GM23338 (cell line): ENCODE results near the gene EXOC3L1. TPM values are rescaled to one million over a fixed set of nuclear protein-coding genes. Genes with fewer than 3 reads are reported as not detected.

Experiments used
- ATAC-seq: fragments of 200-7000 bp; cut with Tn5 transposase; 3 replicates; pipeline ENCODE4 v1.9.1; 2020
- DNase-seq: peaks from one replicate; pipeline ENCODE4 v3.0.0-alpha.2; 2015; ENCODE audit warnings: low spot score
- H2AFZ ChIP-seq: fragments of 200-600 bp; sonication (generic); 2 replicates; pipeline ENCODE4 v1.8.0; 2016; ENCODE audit warnings: antibody characterized with exemption, mild to moderate bottlenecking, moderate library complexity
- H3F3A ChIP-seq: fragments of 200-600 bp; sonication (generic); replicated peaks from 2 replicates; pipeline ENCODE4 v1.8.0; 2017; ENCODE audit warnings: antibody characterized with exemption, mixed run types, low read depth
- H3K27ac ChIP-seq: fragments of 200-600 bp; sonication (generic); 2 replicates; pipeline ENCODE4 v1.6.1; 2016; ENCODE audit warnings: low read depth
- H3K27me3 ChIP-seq: fragments of 200-600 bp; sonication (generic); 2 replicates; pipeline ENCODE4 v1.8.0; 2016; ENCODE audit warnings: mild to moderate bottlenecking, mixed run types, moderate library complexity; ENCODE audit not compliant: insufficient read depth
- H3K36me3 ChIP-seq: fragments of 200-600 bp; sonication (generic); 2 replicates; pipeline ENCODE4 v1.8.0; 2016; ENCODE audit warnings: mild to moderate bottlenecking; ENCODE audit not compliant: insufficient read depth
- H3K4me1 ChIP-seq: fragments of 200-600 bp; sonication (generic); 2 replicates; pipeline ENCODE4 v1.8.0; 2016; ENCODE audit warnings: mild to moderate bottlenecking, moderate library complexity; ENCODE audit not compliant: insufficient read depth
- H3K4me2 ChIP-seq: fragments of 200-600 bp; sonication (generic); 2 replicates; pipeline ENCODE4 v1.7.1; 2017; ENCODE audit warnings: mixed run types
- H3K4me3 ChIP-seq: fragments of 200-600 bp; sonication (generic); 2 replicates; pipeline ENCODE4 v1.6.1; 2016; ENCODE audit warnings: mixed run types
- H3K79me2 ChIP-seq: fragments of 200-600 bp; sonication (generic); replicated peaks from 2 replicates; pipeline ENCODE4 v1.8.0; 2017; ENCODE audit warnings: mild to moderate bottlenecking; ENCODE audit not compliant: insufficient read depth
- H3K9me2 ChIP-seq: fragments of 200-600 bp; sonication (generic); 2 replicates; pipeline ENCODE4 v1.8.0; 2017; ENCODE audit not compliant: insufficient read depth
- H4K20me1 ChIP-seq: fragments of 200-600 bp; sonication (generic); replicated peaks from 2 replicates; pipeline ENCODE4 v1.8.0; 2017; ENCODE audit warnings: mild to moderate bottlenecking; ENCODE audit not compliant: insufficient read depth
- H3K27ac Mint-ChIP-seq: 2 replicates; pipeline ENCODE4 v1.8.0; 2020; ENCODE audit warnings: inconsistent platforms, mild to moderate bottlenecking, moderate library complexity, mixed read lengths
- H3K27me3 Mint-ChIP-seq: 3 replicates; pipeline ENCODE4 v1.8.0; 2022; ENCODE audit warnings: low read depth, mild to moderate bottlenecking, moderate library complexity, mixed read lengths, inconsistent platforms; ENCODE audit not compliant: insufficient read depth, poor library complexity
- H3K36me3 Mint-ChIP-seq: 3 replicates; pipeline ENCODE4 v1.8.0; 2021; ENCODE audit warnings: low read depth, mild to moderate bottlenecking, inconsistent platforms, moderate library complexity, mixed read lengths
- H3K4me1 Mint-ChIP-seq: 3 replicates; pipeline ENCODE4 v1.8.0; 2020; ENCODE audit warnings: mild to moderate bottlenecking, inconsistent platforms, mixed read lengths
- H3K4me3 Mint-ChIP-seq: 3 replicates; pipeline ENCODE4 v1.8.0; 2021; ENCODE audit warnings: moderate library complexity, mild to moderate bottlenecking, inconsistent platforms, mixed read lengths
- H3K9me3 Mint-ChIP-seq: 3 replicates; pipeline ENCODE4 v1.8.0; 2020; ENCODE audit warnings: moderate library complexity, mild to moderate bottlenecking, inconsistent platforms, mixed read lengths
- CREB1 ChIP-seq: fragments of 250-450 bp; sonication (Bioruptor Pico); IDR thresholded peaks from 2 replicates; pipeline ENCODE4 v1.5.0; 2020; ENCODE audit warnings: low read depth, mild to moderate bottlenecking, moderate library complexity
- EZH2 ChIP-seq: fragments of 200-600 bp; sonication (generic); IDR thresholded peaks from one replicate; pipeline ENCODE4 v1.8.0; 2017; ENCODE audit warnings: antibody characterized with exemption, mild to moderate bottlenecking, low read depth; ENCODE audit not compliant: unreplicated experiment
- EZH2phosphoT487 ChIP-seq: fragments of 200-600 bp; sonication (generic); IDR thresholded peaks from one replicate; pipeline ENCODE4 v1.8.1; 2018; ENCODE audit warnings: antibody characterized with exemption; ENCODE audit not compliant: unreplicated experiment
- JUNB ChIP-seq: IDR thresholded peaks from one replicate; pipeline ENCODE4 v1.6.1; 2016; ENCODE audit warnings: antibody characterized with exemption; ENCODE audit not compliant: unreplicated experiment
- NANOG ChIP-seq: IDR thresholded peaks from 2 replicates; pipeline ENCODE4 v1.6.1; 2016; ENCODE audit warnings: antibody characterized with exemption, borderline replicate concordance
- POLR2AphosphoS5 ChIP-seq: IDR thresholded peaks from 2 replicates; pipeline ENCODE4 v1.6.1; 2016; ENCODE audit warnings: antibody characterized with exemption, low read depth
- STAT1 ChIP-seq: IDR thresholded peaks from one replicate; pipeline ENCODE4 v1.6.1; 2016; ENCODE audit warnings: antibody characterized with exemption; ENCODE audit not compliant: unreplicated experiment
- ZNF114 ChIP-seq: fragments of 250-450 bp; sonication (Bioruptor Pico); IDR thresholded peaks from 2 replicates; pipeline ENCODE4 v1.5.0; 2020; ENCODE audit warnings: mild to moderate bottlenecking, moderate library complexity
- ZNF331 ChIP-seq: fragments of 250-450 bp; sonication (Bioruptor Pico); IDR thresholded peaks from 2 replicates; pipeline ENCODE4 v1.5.0; 2020; ENCODE audit warnings: low read depth, mild to moderate bottlenecking, moderate library complexity
- ZNF462 ChIP-seq: fragments of 250-450 bp; sonication (Bioruptor Pico); IDR thresholded peaks from 2 replicates; pipeline ENCODE4 v1.5.0; 2020; ENCODE audit warnings: mild to moderate bottlenecking, moderate library complexity
- polyA plus RNA-seq: library from polyadenylated mRNA; unstranded; fragments of >200 nt; fragmentation: Nextera tagmentation; extraction: Ambion mirVana; gene quantifications from 2 replicates; pipeline ENCODE4 v1.2.1, GENCODE V29; 2016
- total RNA-seq: library from RNA; depleted of rRNA; stranded (reverse); fragments of >200 nt; shearing (Covaris generic); gene quantifications from 2 replicates; pipeline ENCODE4 v1.2.3, GENCODE V29; 2014
- TF ChIP-seq, protein P1 (sequence below): IDR thresholded peaks from 2 replicates; pipeline ENCODE4 v1.6.1; 2016; ENCODE audit warnings: antibody characterized with exemption
- TF ChIP-seq, protein P2 (sequence below): IDR thresholded peaks from one replicate; pipeline ENCODE4 v1.6.1; 2018; ENCODE audit warnings: antibody characterized with exemption; ENCODE audit not compliant: unreplicated experiment

The EXOC3L1 gene
- total and polyA plus RNA-seq, 2 experiments from 2014 or later = 1.1 to 2.3 TPM

DNA sequence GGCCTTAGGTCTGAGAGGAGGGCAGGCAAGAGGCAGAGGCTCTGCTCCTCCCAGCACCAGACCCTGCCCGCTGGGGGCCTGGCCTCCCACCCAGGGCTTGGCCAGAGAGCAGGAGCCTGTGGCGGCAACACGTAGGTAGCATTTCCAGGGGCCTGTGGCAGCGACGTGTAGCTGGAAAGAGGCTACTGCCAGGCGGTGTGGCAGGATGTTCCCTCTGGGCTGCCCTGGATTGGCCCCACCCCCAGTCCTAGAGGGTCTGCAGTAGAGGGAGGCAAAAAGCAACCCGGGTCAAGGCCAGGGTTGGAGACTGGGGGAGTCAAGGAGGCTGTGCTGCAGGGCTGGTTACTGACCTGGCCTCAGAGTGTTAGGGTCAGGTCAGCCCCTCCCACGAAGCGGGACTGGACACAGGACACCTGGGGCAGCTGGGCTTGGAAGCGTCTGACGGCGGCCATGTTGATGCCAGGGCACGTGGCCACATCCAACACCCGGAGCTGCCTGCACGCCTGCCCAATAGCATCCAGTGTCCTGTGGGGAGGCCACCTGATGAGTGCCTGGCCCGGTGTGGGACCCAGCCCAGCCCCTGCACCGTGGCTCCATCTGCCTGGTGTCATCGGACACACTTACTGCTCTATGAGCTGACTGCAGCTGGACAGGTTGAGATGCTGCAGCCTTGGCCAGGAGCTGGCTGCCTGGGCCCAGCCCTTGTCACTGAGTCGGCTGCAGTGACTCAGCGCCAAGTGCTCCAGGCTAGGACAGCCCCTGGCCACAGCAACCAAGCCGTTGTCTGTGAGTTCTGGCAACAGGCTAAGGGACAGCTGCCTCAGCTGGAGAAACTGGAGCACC lies 17.5 kb upstream of the EXOC3L1 start (continued):
- TF ChIP-seq ZNF462 (CRISPR knock-in tag) = no peak
- no peak for TF ChIP-seq CREB1 (CRISPR knock-in tag)
- TF ChIP-seq, protein P1, sequence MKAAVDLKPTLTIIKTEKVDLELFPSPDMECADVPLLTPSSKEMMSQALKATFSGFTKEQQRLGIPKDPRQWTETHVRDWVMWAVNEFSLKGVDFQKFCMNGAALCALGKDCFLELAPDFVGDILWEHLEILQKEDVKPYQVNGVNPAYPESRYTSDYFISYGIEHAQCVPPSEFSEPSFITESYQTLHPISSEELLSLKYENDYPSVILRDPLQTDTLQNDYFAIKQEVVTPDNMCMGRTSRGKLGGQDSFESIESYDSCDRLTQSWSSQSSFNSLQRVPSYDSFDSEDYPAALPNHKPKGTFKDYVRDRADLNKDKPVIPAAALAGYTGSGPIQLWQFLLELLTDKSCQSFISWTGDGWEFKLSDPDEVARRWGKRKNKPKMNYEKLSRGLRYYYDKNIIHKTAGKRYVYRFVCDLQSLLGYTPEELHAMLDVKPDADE = no peak
- no peak for TF ChIP-seq NANOG
- no peak for TF ChIP-seq EZH2phosphoT487
- no peak for TF ChIP-seq STAT1
- no peak for TF ChIP-seq JUNB
- no peak for TF ChIP-seq ZNF114

DNA sequence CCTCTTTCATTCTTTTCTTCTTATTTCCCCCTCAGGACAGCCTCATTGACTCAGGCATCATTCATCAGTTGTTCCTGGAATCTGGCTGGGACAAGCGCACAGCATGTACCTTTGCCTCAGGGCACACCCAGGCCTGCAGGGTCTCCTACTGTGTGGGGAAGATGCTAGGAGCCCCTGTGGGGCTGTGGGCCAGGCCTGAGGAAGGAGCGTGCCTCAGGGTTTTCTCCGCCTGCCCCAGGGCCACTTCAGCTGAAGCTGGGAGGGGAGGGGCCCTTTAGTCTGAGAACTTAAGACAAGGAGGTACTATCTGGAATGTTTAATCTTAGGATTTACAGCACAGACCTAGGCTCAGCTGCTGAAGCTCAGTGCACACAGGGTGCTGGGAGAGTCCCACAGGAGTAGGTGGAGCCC lies 16.9 kb upstream of the EXOC3L1 start:
- Mint-ChIP-seq H3K27ac (no peak overlapping the region), H3K4me1 (peaks cover 5% of the 10 kb centered on the region; the same call in 2 of the 3 replicates), H3K4me3 (no peak overlapping the region), H3K36me3 (no peaks in the 10 kb centered on the region), H3K9me3 (no peaks in the 10 kb centered on the region), H3K27me3 (peaks cover 10% of the 10 kb centered on the region)
- no peak overlapping the region for H3K4me2 ChIP-seq
- H3K27me3 ChIP-seq = no peaks in the 10 kb centered on the region
- no peak overlapping the region for H2AFZ ChIP-seq
- H3K36me3 ChIP-seq = no peaks in the 10 kb centered on the region
- H3K79me2 ChIP-seq = no peaks in the 10 kb centered on the region
- no peaks in the 10 kb centered on the region for H3F3A ChIP-seq
- H4K20me1 ChIP-seq = no peaks in the 10 kb centered on the region; the same call in 1 of the 2 replicates
- H3K4me1 ChIP-seq = no peaks in the 10 kb centered on the region
- H3K27ac ChIP-seq = no peak overlapping the region
- no peaks in the 10 kb centered on the region for H3K9me2 ChIP-seq
- ATAC-seq (peak; percentile 32), DNase-seq (no peak)
- no peak overlapping the region for H3K4me3 ChIP-seq
- TF ChIP-seq ZNF331 (CRISPR knock-in tag) (no peak), POLR2AphosphoS5 (no peak), EZH2phosphoT487 (no peak), CREB1 (CRISPR knock-in tag) (no peak), EZH2 (no peak), STAT1 (no peak), NANOG (no peak), ZNF114 (no peak)
- TF ChIP-seq, protein P2, sequence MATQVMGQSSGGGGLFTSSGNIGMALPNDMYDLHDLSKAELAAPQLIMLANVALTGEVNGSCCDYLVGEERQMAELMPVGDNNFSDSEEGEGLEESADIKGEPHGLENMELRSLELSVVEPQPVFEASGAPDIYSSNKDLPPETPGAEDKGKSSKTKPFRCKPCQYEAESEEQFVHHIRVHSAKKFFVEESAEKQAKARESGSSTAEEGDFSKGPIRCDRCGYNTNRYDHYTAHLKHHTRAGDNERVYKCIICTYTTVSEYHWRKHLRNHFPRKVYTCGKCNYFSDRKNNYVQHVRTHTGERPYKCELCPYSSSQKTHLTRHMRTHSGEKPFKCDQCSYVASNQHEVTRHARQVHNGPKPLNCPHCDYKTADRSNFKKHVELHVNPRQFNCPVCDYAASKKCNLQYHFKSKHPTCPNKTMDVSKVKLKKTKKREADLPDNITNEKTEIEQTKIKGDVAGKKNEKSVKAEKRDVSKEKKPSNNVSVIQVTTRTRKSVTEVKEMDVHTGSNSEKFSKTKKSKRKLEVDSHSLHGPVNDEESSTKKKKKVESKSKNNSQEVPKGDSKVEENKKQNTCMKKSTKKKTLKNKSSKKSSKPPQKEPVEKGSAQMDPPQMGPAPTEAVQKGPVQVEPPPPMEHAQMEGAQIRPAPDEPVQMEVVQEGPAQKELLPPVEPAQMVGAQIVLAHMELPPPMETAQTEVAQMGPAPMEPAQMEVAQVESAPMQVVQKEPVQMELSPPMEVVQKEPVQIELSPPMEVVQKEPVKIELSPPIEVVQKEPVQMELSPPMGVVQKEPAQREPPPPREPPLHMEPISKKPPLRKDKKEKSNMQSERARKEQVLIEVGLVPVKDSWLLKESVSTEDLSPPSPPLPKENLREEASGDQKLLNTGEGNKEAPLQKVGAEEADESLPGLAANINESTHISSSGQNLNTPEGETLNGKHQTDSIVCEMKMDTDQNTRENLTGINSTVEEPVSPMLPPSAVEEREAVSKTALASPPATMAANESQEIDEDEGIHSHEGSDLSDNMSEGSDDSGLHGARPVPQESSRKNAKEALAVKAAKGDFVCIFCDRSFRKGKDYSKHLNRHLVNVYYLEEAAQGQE = no peak
- TF ChIP-seq, protein P1 = no peak
